HG02571 (cell line): ENCODE measurements around the gene SYNDIG1.

Experiments
- ATAC-seq: cut with Tn5 transposase; IDR thresholded peaks from one replicate; pipeline ENCODE4 v1.9.1; 2021; ENCODE audit warnings: mild to moderate bottlenecking, moderate library complexity; ENCODE audit not compliant: unreplicated experiment

Gene SYNDIG1

DNA sequence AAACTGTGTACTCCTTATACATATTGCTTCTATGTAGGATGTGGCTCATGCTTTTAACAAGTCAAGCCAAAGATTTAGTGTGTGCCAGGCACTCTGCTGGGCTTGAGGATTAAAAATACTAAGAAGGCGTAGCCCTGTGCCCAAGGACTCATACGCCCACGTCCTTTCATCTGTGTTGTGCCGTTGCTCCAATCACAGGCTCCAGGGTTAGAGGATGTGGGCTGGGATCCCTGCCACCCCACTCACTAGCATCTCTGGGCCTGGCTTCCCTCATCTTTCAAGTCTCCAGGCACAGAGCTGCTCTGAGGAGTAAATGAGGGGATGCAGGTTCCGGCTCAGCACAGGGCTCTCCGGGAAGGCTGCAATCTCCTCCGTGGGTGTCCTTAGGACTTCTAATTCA, 214.2 kb downstream of the SYNDIG1 start:
- no peak for ATAC-seq

- ATAC-seq: no peak
These were observed 215.0 kb downstream of the SYNDIG1 start for GRCh38 chr20:24684421-24684871.

GRCh38 chr20:24684956-24685691, 215.7 kb downstream of the SYNDIG1 start:
- ATAC-seq: no peak

DNA sequence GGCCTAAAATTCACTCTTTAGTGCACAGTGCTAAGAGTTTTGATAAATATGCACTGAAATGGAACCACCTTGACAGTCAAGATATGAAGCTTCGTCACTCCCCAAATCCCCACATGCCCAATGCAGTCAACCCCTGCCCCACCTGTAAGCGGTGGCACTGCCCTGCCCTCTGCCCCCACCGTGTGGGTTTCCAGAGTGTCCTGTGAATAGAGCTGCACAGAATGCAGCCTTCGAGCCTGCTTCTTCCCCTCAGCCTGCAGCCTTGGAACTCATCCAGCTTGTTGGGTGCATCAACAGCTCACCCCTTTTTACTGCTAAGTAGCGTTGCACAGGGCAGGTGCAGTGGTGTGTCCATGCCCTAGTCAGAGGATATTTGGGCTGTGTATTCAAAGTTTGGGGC, 216.3 kb downstream of the SYNDIG1 start:
- no peak for ATAC-seq

DNA sequence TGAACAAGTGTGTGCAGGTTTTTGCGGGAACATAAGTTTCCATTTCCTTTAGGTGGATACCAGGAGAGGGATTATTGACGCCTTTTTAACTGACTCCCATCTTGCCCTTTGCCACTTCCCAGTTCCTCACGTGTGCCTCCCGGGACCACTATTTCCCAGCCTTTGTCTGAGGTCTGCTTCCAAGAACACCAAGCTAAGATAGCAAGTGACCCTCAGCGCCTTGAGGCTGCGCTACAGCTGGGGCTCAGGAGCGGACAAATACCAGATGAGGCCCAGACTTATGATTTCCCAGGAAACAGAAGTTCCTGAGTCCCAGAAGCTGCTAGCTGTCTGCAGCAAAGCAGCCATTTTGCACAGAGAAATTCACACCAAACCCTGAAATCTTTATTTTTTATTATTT, 216.7 kb downstream of the SYNDIG1 start:
- ATAC-seq: no peak

DNA sequence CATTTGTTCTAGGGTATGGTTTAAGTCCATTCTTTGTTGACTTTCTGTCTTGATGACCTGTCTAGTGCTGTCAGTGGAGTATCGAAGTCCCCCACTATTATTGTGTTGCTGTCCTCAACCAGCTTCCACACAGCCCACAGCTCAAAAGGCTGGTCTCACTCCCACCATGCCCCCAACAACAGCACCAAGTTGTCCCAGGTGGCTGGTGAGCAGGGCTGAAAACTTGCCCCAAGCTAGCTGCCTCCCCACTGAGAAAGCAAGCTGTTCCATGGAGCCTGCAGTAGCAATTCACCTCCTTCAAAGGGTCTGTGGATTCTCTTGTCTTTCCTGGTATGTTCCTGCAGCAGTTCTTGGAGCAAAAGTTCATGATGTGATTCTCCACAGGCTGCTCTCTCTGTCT, 221.0 kb downstream of the SYNDIG1 start:
- ATAC-seq: no peak

DNA sequence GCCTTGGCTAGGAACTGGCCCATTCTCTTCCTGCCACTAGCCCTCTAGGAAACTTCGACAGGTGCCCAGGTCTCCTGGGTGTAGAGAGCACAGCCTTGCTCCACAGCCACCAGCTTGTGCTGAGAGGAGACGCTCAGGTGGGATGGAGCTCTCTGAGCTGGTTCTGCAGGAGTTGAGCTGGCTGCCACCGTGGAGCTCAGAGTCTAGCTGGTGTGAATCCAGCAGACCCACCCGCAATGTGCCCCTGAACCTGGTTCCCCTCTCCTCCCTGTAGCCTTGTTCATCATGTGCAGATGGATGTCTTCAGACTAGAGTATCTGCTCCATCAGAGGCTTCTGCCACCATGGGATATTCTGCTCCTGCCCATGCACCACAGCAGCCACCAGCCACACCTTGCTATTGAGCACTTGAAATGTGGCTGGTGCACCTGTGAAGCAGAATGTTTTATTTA, 222.5 kb downstream of the SYNDIG1 start:
- ATAC-seq: no peak

GRCh38 chr20:24692446-24693200, 223.2 kb downstream of the SYNDIG1 start:
- no peak for ATAC-seq

DNA sequence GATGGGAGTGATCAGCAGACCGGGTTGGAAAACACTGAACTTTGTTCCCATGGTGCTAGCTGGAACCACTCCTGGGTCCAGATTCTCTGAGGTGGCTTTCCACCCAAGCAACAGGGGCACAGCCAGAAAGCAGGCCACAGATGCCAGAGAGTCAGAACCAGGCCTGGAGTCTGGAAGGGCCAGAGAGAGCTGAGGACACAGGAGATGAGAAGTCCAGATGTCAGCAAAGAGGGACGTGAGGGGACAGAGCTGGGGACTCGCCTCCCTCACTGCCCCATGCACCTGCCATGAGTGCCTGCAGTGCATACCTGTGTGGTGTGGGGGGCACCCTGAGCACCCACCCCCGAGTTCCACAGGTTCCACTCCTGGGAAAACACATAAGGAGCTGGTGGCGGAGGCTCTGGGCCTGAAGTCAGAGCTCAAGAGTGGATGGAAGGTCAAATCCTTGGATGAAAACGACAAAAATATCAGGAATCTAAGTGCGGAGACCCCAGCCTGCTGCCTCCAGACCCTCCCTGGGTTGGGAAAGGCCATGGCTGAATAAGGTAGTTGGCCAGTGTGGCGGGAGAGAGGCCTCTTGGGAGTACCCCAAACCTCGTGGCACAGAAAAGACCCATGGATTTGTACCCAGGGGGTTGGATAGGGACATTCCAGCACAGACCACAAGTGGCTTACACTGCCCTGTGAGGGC, 224.2 kb downstream of the SYNDIG1 start:
- no peak for ATAC-seq

GRCh38 chr20:24694157-24694726, 224.8 kb downstream of the SYNDIG1 start:
- no peak for ATAC-seq

DNA sequence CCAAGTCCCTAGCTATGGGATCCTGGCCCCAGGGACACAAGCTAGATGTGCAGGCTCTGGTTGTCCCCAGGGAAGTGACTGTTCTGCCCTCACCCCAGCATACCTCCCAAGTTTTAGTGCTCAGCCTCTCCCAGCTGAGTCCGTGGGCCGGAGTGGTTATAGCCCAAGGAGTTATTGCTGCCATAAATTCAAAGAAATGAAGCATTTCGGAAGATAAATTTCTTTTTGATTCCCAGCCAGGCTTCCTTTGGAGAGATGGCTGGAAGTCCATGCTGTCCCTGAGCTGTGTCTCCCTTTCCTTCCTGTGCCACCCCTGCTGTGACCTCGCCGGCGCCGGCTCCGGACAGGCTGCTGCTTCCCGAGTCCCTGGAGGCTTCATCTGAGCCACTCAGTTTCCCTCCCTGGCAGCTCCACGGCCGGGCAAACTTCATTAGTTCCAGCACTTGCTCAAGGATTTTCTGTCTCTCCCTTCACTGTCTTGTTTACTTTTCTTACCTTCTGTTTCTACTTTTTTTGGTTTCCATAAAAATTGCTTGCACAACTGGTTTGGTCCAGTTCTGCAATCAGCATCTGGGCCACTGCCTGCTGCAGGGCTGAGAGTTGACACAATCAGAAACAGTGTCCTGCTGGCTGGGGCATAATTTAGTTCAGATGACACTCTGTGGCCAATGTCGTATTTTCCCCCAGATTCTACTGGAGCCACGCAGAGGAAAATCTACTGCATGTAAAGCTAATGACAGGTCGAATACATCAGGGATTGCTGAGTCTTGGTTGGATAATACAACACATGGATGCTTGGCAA, 225.5 kb downstream of the SYNDIG1 start:
- ATAC-seq: no peak

DNA sequence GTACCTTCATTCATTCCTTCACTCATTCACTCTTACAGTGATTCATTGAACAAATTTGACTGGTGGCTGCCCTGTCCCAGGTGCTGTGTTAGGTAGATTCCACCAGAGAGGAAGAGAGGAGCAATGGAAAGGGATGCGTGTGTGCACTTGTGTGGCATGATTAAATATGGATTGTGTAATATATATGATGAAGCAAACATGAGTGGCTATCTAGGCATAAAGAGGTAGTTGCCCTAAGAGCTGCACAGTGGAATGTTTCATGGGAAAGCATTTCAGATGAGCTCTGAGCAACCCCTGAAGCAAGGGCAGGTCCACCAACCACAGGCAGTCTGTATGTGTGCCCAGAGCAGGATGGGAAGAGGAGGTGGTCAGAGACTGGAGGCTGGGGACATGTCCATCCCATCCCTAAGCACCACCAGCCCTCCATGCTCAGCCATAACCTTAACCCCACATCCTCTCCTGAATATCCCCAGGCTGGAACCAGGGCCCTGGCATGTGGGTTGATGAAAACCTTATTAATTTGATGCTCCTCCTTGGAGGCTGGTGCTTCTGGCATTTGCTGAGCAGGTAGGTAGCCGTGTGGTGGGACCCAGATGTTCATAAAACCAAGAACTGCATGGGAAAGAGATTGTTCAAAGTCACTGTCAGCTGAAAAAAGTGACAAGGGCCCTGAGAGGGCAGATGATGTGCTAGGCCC, 226.2 kb downstream of the SYNDIG1 start:
- ATAC-seq: no peak

DNA sequence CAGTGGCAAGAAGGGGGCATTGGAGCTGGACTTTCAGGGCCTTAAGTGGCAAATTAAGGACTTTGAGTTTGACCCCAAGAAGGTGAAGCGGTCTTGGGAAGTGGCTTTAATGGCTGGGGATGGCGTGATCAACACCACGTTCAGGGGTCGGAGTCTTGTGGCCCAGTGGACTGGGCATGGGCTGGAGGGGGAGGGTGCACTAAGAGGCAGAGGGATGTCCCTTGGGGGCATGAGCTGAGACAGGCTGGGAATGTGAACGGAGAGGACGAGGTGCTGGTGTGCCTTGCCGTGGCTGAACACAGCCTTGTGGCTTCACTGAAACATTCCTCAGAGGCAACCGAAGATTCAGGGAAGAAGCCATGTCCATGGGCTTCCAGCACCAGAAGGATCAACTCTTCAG, 227.0 kb downstream of the SYNDIG1 start:
- ATAC-seq: no peak

- ATAC-seq: no peak
These were observed 228.0 kb downstream of the SYNDIG1 start for GRCh38 chr20:24697411-24697810.

- ATAC-seq: no peak
These were observed 228.8 kb downstream of the SYNDIG1 start for GRCh38 chr20:24698189-24698588.

DNA sequence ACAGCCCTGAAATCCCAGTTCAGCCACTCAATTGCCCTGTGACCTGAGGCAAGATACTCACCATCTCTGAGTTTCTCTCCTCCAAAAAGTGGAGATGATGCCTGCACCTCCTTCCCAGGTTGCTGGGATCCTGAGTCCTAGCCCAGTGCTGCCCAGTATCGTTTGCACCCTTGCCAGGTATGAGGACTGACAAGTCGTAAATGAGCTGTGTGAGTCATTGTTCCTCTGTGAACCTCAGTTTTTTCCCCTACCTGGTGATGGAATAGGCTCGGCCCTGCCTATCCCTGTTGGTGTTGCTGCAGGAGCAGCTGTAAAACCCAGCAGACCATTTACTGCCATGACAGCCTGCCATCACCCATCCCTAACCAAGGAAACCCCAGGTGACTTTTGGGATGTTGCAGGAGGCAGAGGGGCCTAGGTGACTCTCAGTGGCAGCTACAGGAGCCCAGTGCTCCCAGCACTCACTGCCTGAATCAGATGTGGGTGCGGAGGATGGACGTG, 229.3 kb downstream of the SYNDIG1 start:
- ATAC-seq: no peak

DNA sequence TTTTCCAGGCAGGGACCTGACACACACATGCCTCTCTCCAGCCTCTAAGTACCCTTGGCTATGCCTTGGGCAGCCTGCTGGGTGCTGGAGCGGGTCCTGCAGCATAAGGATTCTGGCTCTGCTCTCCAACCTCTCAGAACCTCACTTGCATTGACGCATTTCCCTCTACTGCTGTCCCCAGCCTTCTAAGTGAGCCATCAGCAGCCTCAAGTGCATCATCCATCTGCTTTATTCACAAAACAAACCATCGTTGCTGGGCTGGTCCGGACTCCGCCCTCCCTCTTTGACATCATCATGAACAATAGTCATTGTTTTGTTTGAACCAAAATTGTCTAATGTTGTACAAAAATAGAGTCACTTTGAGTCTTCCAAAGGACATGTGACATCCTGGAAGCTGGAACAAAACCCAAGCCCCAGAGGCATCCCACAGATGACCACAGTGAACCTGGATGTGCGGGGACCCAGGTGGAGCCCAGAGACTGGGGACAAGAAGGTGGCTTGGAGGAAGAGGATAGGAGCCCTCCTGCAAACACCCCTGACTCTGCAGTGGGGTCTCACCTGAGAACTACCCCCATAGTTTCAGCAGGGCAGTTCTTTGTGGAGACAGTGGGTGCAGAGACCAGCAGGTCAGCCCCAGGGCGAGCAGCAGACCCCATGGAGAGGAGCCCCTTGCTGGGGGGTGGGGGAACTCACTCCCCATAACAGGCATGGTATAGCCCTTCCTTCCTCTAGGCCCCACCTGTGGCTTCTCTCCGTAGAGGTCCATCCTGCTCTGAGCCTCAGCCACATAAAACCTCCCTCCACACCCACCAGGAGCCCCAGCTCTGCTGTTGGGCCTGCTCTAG, 230.1 kb downstream of the SYNDIG1 start:
- ATAC-seq: no peak

DNA sequence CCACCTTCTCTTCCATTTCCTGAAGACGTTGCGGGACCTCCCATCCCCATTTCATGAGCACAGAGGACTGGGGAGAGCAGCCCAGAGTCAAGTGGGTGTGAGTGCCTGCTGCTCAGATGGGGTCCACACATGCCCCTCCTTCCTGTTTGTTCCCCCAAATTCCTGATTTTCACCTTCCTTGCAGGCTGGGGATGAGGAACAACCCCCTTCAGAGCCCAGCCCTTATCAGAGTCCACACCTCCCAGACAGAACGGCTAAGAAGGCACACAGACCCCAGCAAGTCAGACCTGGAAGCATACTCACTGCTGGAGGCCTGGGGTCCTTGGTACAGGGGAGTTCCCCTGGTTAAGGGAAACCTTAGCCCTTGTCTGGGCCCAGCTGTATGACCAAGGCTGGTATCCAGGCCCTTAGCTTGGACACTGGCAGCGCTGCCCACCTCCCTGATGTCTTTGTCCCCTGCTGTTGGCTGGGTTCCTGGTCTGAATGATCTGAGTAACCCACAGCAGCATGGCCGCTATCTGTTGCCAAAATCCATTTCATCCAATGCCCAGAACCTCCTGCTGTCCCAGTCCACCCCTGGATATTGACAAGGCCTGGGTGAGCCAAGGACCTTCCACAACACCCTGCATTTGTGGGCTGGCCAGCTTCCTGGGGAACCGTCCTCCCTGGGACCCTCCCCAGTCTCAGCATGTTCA, 230.9 kb downstream of the SYNDIG1 start:
- no peak for ATAC-seq
